NCI-H345 treated with DMSO at 0.1 percent for 48 hours (cell line): ENCODE measurements around the gene POLR2B.

Experiments used
- DNase-seq: peaks from one replicate; lab custom pipeline; 2025; ENCODE audit not compliant: unreplicated experiment; lab: John Stamatoyannopoulos, UW

POLR2B gene

DNA sequence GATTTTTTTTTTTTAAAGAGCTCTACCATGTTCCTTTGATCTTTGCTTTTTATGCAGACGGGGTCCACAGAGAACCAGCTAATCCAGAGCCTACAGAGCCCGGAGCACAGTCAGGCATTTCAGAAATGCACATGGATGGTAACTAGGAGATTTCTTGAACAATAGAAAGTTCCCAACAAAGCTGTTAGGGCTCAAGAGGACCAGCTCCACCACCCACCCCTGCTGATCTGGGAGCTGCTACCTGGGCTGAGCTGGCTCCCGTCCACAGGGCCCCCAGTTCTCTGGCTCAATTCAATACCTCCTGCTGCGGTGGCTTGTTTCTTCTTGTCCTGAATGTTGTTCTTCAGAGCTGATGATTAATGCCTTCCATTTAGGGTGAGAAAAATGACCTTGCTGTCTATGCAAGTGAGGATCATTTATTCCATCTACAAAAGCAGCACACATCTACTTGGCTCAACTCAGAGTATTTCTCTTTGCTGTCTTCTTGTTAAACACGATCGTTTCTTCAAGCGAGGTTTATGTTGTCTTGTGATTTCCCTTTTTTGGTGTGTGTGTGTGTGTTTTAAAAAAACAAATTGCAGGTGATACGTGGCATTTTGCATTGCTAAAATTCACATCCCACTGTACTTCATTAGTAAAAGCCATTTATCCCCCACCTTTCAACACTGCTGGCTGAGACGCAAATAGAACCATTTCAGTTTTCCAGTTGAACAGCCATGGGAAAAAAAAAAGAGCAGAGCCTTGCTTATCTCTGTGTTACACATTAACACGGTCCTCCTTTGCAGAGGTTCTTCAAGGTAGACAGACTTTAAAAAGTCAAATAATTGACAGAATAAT is 100.2 kb downstream of the POLR2B start:
- DNase-seq = peak; percentile 87
